Measurements from ENCODE around the gene ZDHHC14.

DNA sequence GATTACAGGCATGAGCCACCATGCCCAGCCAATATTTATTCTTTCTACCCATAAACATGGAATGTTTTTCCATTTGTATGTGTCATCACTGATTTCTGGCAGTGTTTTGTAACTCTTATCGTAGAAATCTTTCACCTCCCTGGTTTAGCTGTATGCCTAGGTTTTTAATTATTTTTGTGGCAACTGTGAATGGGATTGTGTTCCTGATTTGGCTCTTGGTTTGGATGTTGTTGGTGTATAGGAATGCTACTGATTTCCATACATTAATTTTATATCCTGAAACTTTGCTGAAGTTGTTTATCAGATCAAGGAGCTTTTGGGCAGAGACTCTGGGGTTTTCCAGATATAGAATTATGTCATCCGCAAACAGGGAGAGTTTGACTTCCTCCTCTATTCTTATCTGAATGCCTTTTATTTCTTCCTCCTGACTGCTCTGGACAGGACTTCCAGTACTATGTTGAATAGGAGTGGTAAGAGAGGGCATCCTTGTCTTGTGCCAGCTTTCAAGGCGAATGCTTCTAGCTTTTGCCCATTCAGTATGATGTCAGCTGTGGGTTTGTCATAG is 198.6 kb downstream of the ZDHHC14 start:
- TF ChIP-seq, protein P1, sequence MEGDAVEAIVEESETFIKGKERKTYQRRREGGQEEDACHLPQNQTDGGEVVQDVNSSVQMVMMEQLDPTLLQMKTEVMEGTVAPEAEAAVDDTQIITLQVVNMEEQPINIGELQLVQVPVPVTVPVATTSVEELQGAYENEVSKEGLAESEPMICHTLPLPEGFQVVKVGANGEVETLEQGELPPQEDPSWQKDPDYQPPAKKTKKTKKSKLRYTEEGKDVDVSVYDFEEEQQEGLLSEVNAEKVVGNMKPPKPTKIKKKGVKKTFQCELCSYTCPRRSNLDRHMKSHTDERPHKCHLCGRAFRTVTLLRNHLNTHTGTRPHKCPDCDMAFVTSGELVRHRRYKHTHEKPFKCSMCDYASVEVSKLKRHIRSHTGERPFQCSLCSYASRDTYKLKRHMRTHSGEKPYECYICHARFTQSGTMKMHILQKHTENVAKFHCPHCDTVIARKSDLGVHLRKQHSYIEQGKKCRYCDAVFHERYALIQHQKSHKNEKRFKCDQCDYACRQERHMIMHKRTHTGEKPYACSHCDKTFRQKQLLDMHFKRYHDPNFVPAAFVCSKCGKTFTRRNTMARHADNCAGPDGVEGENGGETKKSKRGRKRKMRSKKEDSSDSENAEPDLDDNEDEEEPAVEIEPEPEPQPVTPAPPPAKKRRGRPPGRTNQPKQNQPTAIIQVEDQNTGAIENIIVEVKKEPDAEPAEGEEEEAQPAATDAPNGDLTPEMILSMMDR (IDR thresholded peaks at IDR 0.05) = no peak
- TF ChIP-seq POLR2A (IDR thresholded peaks at IDR 0.05) = no peak

Measured in ovary (tissue), 3 donors.